HG02610 (cell line): ENCODE results near the gene EBLN2.
A peak's percentile ranks its signal among the peaks of the same experiment; 100 is the strongest.
"Not testable (repeated sequence)": the region's sequence is repeated elsewhere in the genome, so short reads cannot be mapped to it uniquely, and the experiment has no call there.

Experiments
- ATAC-seq: cut with Tn5 transposase; IDR thresholded peaks from one replicate; pipeline ENCODE4 v1.9.1; 2021; ENCODE audit warnings: mild to moderate bottlenecking, moderate library complexity; ENCODE audit not compliant: unreplicated experiment

Gene EBLN2

DNA sequence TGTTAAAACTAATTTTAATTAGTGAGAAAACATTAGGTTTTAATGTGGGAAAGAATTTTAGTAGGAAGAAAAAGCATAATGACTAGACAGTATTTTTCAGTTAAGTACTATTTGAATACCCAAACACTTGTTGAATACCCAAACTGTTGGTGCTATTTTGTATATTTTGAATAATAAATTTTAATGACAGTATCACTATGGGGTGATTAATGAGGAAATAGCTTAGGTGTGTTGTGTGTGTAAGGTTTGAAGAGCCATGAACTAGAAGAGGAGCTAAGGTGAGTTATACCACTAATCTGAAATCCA, 4.7 kb upstream of the EBLN2 start:
- ATAC-seq, result no peak

DNA sequence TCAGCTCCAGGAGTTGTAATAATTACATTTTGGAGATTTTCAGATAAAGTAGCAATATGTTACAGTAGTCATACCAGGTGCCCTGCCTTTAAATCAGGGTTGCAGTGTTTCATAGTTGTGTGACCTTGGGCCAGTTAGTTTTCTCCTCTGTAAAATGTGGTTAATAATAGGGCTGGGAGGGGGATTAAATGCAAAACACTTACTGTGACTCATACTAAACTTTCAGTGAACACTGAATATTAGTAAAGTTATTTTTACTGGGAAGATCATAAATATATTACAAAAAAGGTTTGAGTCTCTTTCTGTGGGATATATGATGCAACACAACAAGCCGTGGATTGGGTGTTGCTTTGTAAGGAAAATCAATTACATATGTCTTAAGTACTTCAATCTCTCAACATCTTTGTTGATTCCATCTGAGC, 1.1 kb upstream of the EBLN2 start:
- no peak for ATAC-seq

DNA sequence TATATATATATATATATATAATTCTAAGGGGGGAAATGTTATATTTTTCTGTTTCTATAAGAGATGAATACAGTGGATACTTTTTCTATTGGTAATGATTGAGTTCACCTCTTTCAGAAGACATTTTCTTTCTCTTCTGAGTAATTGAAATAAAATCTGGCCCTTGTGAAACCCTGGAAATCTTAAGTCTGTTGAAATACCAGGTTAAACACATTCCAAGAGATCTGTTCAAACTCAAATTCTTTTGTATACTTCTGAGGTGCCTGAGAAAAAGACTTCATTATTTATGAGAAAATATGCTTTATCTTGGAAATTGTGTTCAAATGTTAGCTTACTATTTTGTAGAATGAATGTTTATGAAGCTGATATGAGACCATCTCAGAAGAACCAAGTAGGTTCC, 4.8 kb downstream of the EBLN2 start:
- not testable (repeated sequence) for ATAC-seq

DNA sequence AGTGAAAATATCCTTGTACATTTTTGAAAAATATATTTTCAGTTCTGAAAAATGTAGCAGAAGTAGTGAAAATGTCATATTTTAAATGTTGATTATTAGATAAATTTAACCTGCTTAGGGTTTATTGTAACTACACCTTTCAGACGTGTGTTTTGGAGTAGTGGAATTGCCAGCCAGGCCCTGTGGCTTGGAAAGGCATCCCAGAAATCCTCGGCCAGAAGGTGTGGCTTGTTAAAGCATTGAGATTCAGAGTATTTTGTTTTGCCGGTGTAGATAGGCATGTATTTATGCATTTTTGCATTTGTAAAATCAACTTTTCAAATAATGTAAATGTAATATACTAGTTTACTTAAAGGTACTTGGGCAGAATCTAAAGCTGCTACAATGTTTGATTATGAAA, 7.0 kb downstream of the EBLN2 start:
- ATAC-seq, result no peak

DNA sequence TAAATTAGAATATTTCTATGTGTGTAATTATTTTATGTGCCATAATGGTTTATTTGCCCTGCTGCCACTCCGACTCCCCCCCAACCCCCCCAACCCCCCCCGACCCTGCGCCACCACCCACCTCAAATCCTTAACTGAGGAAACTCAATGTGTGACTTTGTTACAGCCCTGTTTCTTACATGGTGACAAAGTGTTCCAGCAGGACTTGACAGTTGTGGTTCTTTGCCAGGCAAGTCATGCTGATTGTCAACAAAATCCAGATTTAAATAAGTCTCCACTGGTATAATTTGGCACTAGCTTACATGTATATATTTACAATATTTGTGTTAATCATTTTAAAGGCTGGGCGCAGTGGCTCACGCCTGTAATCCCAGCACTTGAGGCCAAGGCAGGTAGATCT, 7.7 kb downstream of the EBLN2 start:
- ATAC-seq, result no peak

DNA sequence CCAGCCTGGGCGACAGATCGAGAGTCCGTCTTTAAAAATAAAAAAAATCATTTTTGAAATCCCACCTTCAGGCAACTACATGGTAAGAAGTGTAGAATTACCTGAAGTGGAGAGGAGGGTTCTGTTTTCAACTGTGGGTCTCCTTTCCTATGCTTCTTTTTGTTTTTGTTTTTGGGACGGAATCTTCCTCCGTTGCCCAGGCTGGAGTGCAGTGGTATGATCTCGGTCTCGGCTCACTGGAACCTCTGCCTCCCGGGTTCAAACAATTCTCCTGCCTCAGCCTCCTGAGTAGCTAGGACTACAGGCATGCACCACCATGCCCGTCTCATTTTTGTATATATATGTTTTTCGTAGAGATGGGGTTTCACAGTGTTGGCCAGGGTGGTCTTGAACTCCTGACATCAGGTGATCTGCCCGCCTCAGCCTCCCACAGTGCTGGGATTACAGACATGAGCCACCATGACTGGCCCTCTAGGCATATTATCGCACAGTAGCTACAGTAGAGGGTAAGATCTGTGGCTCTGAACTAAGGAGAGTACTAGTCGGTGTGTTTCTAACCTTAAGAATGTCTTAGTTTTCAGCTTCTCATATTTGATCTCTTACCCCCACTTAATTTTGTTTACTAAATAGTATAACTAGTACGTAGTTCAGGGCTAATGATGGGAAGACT, 8.5 kb downstream of the EBLN2 start:
- ATAC-seq, result no peak

DNA sequence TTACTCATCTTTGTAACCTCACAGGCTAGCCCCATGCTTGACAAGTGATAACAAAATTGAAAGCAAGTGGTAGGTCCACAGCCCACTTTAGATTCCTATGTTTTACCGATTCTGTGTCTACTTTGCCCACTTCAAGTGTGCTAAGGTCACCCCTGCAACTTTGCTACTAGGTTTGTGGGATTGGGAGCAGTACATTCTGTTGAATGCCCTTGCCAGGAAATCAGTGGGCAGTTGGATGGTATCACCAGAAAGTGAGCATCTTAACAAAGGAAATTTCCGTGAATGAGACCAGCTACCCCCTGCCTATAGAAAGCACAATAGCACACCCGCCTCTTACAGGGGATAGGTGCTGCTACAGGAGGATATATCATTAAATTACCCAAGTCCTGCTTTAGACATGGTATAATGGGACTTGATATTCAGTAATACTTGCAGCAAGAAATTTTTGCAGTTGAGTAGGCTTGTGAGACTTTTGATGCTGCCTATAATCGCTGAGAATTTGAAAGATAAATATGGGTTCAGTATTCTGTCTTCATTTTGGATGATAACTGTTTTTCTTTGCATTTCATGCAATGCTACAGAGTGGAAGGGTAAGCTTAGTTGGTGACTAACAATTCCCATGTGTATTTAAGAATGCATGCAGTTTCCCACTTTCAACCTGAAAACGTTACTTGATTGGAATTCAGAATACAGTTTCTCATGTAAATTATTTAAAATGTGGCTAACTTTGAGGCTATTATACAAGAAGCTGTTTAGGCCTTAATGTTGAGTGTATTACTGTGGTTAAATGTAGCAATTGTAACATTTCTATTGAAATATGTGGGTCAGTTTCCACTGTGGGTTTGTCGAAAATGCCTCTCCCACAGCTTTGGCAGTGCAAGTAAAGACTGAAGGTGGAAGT, 9.5 kb downstream of the EBLN2 start:
- no peak for ATAC-seq

DNA sequence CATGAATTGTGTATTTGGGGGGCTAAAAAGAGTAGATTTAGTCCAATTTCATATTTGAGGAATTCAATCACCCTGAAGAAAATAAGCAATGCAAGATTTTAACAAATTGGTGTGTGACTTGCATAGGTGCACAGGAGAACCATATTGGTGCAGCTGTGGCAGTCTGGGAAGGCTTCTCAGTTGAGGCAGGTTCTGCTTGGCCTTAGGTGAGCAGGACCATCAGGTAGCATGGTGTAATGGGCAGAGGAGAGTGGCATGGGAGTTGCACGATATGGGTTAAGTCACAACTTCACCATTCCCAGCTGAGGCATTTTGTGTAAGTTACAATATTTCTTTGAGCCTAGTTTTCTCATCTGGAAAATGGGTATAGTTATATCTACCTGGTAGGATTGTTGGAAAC, 10.5 kb downstream of the EBLN2 start:
- ATAC-seq, result no peak

DNA sequence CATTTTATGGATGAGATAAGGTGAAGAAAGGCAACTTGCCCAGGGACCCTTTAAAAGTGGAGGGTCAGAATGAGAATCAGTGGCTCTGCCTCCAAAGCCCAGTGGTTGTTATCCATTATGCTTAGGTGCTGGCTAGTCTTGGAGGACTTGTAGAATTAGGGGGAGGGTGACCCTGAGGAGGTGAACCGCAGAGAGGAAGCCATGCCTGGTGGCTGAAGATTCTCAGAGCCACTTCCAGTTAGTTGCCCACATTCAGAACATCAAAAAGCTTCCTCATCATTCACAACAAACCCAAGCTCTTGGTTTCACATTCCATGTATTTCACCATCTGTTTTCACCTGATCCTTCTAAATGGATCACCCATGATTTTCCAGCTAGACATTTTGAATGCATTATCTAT, 11.2 kb downstream of the EBLN2 start:
- no peak for ATAC-seq

DNA sequence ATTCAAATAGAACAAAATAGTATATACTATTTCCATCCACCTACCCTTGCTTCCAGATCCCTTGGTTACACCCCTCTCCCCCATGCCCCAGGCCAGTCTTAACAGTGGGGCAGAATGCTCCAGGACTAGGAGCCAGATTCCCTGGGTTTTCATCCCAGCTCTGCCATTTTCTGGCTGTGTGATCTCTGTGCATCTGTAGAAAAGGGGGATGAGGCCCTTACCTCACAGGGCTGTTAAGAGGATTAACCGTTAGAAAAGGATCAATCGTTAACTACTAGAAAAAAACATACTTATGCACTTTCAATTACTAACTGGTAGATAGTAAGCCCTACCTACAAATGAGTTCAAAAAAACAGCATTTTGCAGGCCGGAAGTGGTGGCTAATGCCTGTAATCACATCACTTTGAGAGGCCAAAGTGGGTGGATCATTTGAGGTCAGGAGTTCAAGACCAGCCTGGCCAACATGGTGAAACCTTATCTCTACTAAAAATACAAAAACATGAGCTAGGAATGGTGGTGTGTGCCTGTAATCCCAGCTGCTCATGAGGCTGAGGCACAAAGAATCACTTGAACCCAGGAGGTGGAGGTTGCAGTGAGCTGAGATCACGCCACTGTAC, 11.7 kb downstream of the EBLN2 start:
- ATAC-seq, result no peak

DNA sequence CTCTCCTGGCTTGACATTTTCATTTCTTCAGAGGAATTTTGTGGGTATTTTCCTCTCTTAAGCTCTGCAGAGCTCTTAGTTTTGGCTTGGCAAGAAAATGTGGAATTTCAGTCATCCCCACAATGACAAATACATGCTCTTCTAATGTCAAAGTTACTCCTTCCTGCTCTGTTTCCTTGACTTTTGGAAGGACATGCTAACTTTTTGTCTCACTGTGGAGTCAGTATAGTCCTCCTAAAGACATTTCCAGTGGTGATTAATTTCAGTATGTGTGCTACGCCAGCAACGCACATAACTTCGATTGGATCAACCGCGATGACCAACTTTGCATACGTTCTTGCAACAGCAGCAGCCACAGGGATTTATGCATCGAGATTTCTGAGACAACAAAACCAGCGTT, 13.3 kb downstream of the EBLN2 start:
- no peak for ATAC-seq

DNA sequence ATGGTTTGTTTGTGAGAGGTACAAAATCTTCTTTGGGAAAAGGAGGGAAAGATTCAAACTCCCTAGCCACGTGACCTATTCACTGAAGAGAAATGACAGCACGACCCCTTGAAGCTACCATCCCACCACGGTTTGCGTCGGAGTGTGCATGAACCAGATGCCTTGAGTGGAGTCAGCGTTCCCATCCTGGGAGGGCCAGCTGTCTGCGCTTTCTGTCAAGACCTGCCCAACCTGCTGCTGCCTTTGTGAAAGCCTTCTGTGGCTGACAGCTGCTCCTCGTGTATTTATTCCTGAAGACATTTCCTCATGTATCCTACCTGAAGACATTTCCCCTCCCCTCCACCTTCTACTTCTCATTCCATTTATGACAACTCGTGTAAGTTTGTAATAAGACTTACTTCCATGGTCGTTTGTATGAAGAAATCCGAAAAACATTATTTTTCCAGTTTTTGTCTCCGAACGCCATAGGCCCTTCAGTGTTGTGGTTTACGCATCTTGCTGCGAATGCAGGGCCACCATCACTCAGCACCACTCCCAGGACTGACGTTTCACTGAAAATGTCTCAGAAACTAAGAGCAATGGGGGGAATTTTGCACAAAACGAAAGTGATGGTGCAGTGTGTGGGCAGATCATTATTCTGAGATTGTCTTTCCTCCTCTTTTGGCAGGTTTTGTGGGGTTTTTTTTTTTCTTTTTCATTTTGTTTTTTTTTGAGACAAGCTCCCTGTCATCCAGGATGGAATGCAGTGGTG, 18.9 kb downstream of the EBLN2 start:
- peak; percentile 75 for ATAC-seq

DNA sequence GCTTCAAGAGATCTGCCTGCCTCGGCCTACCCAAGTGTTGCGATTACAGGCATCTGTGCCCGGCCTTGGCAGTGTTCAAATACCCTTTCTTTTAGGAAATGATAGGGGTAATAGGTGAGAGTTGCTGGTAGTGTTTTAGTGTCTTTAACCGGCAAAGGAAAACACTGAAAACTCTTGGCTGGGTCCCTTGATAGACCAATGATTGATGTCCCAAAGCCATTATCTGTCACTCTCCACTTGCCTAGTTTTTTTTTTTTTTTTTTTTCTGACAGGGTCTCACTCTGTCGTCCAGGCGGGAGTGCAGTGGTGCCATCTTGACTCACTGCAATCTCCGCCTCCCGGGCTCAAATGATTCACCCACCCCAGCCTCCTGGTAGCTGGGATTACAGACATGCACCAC, 19.7 kb downstream of the EBLN2 start:
- no peak for ATAC-seq

DNA sequence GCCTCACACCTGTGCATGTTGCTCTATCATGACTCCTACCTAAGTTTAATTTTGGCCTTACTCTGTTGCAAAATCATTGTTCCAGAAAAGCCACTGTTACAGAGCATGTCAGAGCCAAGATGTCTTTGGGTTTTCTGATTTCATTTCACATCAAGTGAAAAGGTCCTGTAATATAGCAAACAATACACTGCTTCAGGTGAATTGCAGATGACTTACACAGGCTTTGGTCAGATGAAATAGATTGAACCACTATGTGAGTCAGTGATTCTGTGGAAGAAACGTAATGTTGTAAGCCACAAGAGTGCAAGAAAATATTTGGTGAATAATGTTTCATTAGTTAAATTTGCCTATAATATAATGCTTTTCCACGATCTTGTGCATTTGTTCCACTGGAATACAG, 22.7 kb downstream of the EBLN2 start:
- ATAC-seq, result no peak

DNA sequence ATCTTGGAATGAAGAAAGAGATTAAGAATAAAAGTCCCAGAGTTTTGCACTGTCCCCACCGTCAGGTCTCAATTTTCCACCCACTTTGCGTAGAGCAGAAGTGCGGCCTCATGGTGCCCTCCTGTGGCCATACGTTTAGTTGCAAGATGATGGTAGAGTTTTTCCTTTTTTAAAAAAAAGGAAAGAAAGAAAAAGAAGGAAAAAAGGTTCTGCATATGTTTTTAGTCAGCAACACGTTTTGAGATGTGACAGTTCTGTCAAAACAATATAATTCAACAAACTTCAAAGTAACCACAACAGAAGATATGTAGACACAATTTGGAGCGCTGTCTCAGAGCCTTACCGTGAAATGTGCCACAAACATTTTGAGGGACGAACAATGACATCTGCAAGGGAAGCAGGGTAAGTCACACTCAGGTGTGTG, 24.6 kb downstream of the EBLN2 start:
- ATAC-seq, result no peak

DNA sequence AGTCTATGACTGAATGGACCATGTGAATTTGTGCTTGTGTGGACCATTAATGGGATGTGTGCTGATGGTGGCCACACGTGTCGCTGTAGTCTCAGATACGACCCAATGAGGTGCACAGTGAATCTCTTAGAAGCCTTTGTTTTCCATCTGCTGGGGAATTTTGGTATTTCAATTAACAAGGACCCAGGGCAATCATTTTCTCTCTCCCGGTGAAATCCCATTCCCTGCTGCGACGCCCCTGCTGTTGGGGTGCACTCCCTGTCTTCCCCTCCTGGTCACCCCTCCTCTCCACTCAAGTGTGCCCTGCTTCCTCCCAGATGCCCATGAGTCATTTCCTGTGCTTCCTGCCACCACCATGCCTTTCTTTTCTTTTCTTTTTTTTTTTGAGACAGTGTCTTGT, 32.7 kb downstream of the EBLN2 start:
- no peak for ATAC-seq

DNA sequence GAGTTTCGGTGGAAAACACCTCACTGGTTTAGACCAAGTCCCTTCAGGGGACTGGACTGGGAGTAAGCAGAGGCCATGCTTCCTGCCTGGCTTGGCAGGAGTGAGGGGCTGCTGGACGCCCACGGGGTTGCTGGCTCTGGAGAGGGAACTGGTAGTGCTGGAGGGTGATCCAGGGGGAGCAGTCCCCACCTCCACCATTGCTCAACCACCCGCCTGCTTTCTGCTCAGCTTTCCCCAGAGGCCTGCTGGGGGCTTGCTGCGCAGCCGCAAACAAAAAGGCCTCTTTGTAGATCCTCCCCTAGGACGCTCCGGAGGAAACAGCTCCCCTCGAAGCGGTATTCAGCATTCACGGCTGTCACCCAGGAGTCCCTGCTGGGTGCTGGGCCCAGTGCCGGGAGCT, 33.5 kb downstream of the EBLN2 start:
- no peak for ATAC-seq

DNA sequence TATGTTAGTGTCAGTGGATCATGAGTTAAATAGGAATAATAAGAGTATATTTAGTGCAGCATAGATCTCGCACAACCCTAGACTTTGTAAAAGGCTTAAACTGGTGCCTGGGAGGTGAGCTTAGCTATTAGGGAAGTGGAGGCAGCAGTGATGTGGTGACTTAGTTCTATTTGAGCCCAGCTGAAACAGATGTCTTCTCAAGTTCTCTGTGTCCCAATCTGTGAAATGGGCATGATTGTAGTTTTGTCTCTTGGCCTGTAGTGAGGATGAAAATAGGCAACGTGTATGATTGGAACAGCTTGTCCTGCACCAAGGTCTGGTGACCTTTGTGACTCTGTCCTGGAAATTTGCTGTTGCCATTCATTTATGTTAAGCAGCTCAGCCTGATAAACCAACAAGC, 34.7 kb downstream of the EBLN2 start:
- ATAC-seq, result no peak

DNA sequence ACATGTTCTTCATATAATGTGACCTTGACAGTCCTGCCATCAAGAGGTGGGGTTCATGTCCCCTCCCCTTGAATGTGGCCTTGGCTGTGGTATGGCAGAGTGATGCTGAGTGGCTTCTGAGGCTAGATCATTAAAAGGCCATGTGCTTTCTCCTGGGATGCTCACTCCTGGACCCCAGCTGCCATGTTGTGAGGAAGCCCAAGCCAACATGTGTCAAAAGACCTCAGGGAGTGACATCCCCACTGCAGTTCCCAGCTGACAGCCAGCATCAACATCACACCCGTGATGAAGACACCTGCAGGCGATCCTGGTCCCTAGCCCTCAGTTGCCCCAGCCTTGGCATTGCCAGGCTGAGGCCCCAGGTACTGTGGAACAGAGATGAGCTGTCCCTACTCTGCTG, 36.6 kb downstream of the EBLN2 start:
- ATAC-seq, result no peak

DNA sequence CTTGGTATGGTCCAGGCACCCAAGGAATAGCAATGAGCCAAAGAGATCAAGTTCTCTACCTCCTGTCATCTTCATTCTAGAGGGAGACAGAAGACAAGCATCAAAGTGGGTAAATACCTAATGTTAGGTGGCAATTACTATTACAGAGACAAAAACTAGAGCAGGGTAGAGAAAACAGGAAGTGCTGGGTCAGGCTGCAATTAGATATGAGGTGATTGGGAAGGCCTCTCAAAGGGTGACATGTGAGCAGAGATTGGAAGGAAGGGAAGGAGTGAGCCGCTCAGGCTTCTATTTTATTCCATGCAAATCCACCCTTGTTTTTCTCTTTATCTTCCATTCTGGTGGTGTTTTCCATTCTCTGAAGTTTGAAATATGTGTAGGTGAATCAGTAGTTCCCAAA, 37.4 kb downstream of the EBLN2 start:
- ATAC-seq, result no peak

DNA sequence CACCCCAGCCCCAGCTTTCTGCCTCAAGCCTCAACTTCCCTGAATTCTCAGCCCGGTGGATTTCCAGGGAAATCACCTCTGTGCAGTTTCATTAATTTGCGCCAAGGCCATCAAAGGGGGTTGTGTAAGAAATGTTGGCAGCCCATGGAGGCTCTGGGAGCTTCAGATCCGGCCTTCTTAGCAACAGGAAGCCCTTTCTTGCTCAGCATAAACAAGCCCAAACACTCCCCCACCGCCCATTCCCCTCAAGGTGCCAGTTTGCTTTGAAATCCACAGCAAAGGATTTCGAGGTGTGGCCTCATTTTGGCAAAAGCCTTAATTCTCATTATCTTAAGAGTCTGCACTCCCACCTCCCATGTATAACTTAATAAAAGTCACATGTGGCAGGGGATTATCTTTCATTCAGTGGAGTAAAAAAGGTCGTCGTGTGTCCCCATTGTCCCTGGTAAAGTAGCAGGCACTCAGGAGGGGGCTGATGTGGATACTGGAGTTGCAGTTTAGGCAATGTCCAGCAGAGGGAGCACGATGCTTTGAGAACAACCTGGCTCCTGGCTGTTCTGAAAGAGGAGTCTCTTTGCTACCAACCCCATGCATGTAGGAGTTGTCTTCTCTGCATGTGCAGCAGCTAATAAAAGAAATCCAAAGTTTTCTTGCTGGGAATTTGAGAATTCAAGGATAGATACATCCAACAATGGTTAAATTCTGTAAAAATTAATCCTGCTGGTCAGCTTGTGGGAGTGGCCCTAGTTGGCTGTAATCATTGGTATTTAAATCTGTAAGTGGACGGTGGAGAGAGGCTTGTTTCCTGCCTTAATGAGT, 39.5 kb downstream of the EBLN2 start:
- ATAC-seq, result peak; percentile 88
